Astrocyte of the hippocampus (primary cell): ENCODE data around the gene NPFFR2.
A peak's percentile ranks its signal among the peaks of the same experiment; 100 is the strongest.
"Not testable (repeated sequence)": the region's sequence is repeated elsewhere in the genome, so short reads cannot be mapped to it uniquely, and the experiment has no call there.

Source experiments
- DNase-seq: peaks from one replicate; pipeline ENCODE4 v3.0.0; 2011; ENCODE audit warnings: low read depth, low spot score

Gene NPFFR2

GRCh38 chr4:72111863-72112262 is 80.1 kb downstream of the NPFFR2 start:
- no peak for DNase-seq

GRCh38 chr4:72112514-72113156 is 80.8 kb downstream of the NPFFR2 start:
- peak; percentile 46 for DNase-seq

- no peak for DNase-seq
Observed at GRCh38 chr4:72118017-72118416, 86.2 kb downstream of the NPFFR2 start.

GRCh38 chr4:72119946-72120345 is 88.1 kb downstream of the NPFFR2 start:
- no peak for DNase-seq

GRCh38 chr4:72128741-72129140 is 96.9 kb downstream of the NPFFR2 start:
- DNase-seq = no peak

GRCh38 chr4:72136429-72136828 is 104.6 kb downstream of the NPFFR2 start:
- peak; percentile 60 for DNase-seq

- not testable (repeated sequence) for DNase-seq
Observed at GRCh38 chr4:72139997-72140396, 108.2 kb downstream of the NPFFR2 start.

- no peak for DNase-seq
Observed at GRCh38 chr4:72144241-72144640, 112.4 kb downstream of the NPFFR2 start.

GRCh38 chr4:72152731-72153130 is 120.9 kb downstream of the NPFFR2 start:
- no peak for DNase-seq

- not testable (repeated sequence) for DNase-seq
Observed at GRCh38 chr4:72153634-72154033, 121.8 kb downstream of the NPFFR2 start.

GRCh38 chr4:72169285-72169684 is 137.5 kb downstream of the NPFFR2 start:
- not testable (repeated sequence) for DNase-seq

- DNase-seq = no peak
Observed at GRCh38 chr4:72169861-72170260, 138.1 kb downstream of the NPFFR2 start.

GRCh38 chr4:72171761-72172160 is 140.0 kb downstream of the NPFFR2 start:
- DNase-seq = no peak

GRCh38 chr4:72179342-72179741 is 147.5 kb downstream of the NPFFR2 start:
- DNase-seq = no peak

GRCh38 chr4:72186714-72187113 is 154.9 kb downstream of the NPFFR2 start:
- DNase-seq = no peak

- DNase-seq = no peak
Observed at GRCh38 chr4:72194046-72194445, 162.2 kb downstream of the NPFFR2 start.

- no peak for DNase-seq
Observed at GRCh38 chr4:72194453-72194852, 162.7 kb downstream of the NPFFR2 start.
